ENCODE measurements around the gene PPM1D.

Gene PPM1D

DNA sequence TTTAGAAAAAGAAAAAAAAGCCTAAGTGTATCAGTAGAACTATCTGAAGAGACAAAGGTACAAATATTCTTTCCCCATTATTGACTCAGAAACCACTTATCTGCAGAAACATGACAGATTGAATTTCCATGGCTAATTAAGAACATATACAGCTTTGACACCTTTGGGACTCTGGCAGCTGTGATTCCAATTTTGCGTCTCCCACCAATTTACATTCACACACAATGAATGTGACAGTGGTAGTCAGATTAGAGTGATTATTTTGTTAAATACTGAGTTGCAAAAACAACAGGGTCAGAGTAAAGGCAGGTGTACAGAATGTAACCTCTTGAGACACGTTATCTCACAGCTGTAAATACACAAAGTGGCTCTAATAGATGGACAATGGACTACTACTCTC lies 5.3 kb upstream of the PPM1D start:
- H3K27ac ChIP-seq (ENCODE audit: low read depth, low read length): no peak overlapping the region
- H3F3A ChIP-seq (ENCODE audit: insufficient read depth): no peaks in the 10 kb centered on the region
- H2AFZ ChIP-seq (ENCODE audit: low read depth, low read length, severe bottlenecking): no peak overlapping the region
- H3K9me3 ChIP-seq (ENCODE audit: insufficient read depth, low read length): no peaks in the 10 kb centered on the region
- no peaks in the 10 kb centered on the region for H3K79me2 ChIP-seq (ENCODE audit: insufficient read depth, low read length)
- H4K20me1 ChIP-seq (ENCODE audit: low read depth, low read length): no peaks in the 10 kb centered on the region
- no peak overlapping the region for H3K4me2 ChIP-seq (ENCODE audit: low read depth, low read length, poor library complexity, severe bottlenecking)
- no peaks in the 10 kb centered on the region for H3K27me3 ChIP-seq (ENCODE audit: low read length)
- H3K4me3 ChIP-seq (ENCODE audit: insufficient read depth, low read length, poor library complexity, severe bottlenecking): no peak overlapping the region
- H3K36me3 ChIP-seq (ENCODE audit: low read length): no peaks in the 10 kb centered on the region
- no peaks in the 10 kb centered on the region for H3K9me2 ChIP-seq (replicated peaks; ENCODE audit: insufficient read depth, low read length)
- no peak overlapping the region for H3K9ac ChIP-seq (ENCODE audit: low read length)
- TF ChIP-seq EZH2phosphoT487 (conservative IDR thresholded peaks at IDR 0.05; ENCODE audit: low read length): no peak
- TF ChIP-seq, protein P1, sequence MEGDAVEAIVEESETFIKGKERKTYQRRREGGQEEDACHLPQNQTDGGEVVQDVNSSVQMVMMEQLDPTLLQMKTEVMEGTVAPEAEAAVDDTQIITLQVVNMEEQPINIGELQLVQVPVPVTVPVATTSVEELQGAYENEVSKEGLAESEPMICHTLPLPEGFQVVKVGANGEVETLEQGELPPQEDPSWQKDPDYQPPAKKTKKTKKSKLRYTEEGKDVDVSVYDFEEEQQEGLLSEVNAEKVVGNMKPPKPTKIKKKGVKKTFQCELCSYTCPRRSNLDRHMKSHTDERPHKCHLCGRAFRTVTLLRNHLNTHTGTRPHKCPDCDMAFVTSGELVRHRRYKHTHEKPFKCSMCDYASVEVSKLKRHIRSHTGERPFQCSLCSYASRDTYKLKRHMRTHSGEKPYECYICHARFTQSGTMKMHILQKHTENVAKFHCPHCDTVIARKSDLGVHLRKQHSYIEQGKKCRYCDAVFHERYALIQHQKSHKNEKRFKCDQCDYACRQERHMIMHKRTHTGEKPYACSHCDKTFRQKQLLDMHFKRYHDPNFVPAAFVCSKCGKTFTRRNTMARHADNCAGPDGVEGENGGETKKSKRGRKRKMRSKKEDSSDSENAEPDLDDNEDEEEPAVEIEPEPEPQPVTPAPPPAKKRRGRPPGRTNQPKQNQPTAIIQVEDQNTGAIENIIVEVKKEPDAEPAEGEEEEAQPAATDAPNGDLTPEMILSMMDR (IDR thresholded peaks at IDR 0.05; ENCODE audit: insufficient read depth, low read length, poor library complexity, severe bottlenecking): no peak

DNA sequence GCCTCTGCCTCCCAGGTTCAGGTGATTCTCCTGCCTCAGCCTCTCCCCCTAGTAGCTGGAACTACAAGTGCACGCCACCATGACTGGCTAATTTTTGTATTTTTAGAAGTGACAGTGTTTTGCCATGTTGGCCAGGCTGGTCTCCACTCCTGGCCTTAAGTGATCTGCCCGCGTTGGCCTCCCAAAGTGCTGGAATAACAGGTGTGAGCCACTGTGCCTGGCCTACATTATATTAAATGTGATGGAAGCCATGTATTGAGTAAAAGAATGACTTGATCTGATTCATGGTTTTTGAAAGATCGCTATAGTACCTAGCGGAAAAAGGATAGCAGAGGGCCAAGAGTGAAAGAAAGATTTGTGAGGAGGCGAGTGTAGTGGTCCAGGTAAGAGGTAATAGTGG lies 2.7 kb upstream of the PPM1D start:
- Histone ChIP-seq H2AFZ (ENCODE audit: low read depth, low read length, severe bottlenecking) (no peak overlapping the region), H3K27ac (ENCODE audit: low read depth, low read length) (no peak overlapping the region), H3K27me3 (ENCODE audit: low read length) (no peaks in the 10 kb centered on the region), H3K36me3 (ENCODE audit: low read length) (no peaks in the 10 kb centered on the region), H3K9ac (ENCODE audit: low read length) (no peak overlapping the region), H3K9me3 (ENCODE audit: insufficient read depth, low read length) (no peaks in the 10 kb centered on the region), H3K4me3 (ENCODE audit: insufficient read depth, low read length, poor library complexity, severe bottlenecking) (no peak overlapping the region), H3K9me2 (replicated peaks; ENCODE audit: insufficient read depth, low read length) (no peaks in the 10 kb centered on the region), H3F3A (ENCODE audit: insufficient read depth) (0 out of 2 replicates have a peak, but pooled peaks cover 6% of the 10 kb centered on the region), H3K79me2 (ENCODE audit: insufficient read depth, low read length) (peaks cover 22% of the 10 kb centered on the region), H4K20me1 (ENCODE audit: low read depth, low read length) (peaks cover 3% of the 10 kb centered on the region; the same call in 1 of the 2 replicates), H3K4me2 (ENCODE audit: low read depth, low read length, poor library complexity, severe bottlenecking) (no peak overlapping the region)
- no peak for TF ChIP-seq EZH2phosphoT487 (conservative IDR thresholded peaks at IDR 0.05; ENCODE audit: low read length)

DNA sequence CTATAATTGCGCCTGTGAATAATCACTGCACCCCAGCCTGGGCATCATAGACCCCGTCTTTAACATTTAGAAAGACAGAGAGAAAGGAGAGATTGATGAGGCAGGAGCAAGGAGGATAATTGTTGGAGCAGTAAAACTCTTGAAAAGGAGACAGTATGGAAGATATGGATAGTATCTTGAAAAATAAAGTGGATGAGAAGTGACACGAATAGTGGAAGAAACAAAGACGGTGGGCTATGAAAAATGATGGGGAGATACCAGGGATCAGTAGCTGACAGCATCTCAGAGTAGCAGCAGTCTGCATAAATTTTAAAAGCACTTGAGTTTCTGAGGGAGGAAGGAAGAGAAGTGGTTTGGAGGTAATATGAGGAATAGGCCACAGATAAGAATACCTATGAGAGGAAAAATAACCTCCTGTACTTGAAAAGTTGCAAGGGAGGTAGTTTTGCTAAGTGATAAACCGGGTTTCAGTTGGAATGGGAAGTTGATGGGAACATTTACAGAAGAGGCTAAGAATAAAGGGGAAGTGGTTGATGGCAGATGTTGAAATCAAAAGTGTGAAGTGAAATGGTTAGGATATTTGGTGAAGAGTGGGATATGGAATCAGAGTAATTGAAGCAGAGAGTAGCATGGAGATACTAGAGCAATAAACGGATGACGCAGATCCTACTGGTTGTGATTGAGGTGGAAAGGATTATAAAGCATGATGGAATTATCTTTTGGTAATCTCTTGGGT lies 1.8 kb upstream of the PPM1D start:
- Histone ChIP-seq H3K9me2 (replicated peaks; ENCODE audit: insufficient read depth, low read length) (no peaks in the 10 kb centered on the region), H3K9ac (ENCODE audit: low read length) (no peak overlapping the region), H3F3A (ENCODE audit: insufficient read depth) (0 out of 2 replicates have a peak, but pooled peaks cover 6% of the 10 kb centered on the region), H3K79me2 (ENCODE audit: insufficient read depth, low read length) (peaks cover 31% of the 10 kb centered on the region), H3K27me3 (ENCODE audit: low read length) (no peaks in the 10 kb centered on the region), H2AFZ (ENCODE audit: low read depth, low read length, severe bottlenecking) (no peak overlapping the region), H3K27ac (ENCODE audit: low read depth, low read length) (no peak overlapping the region), H4K20me1 (ENCODE audit: low read depth, low read length) (peaks cover 3% of the 10 kb centered on the region; the same call in 1 of the 2 replicates), H3K4me3 (ENCODE audit: insufficient read depth, low read length, poor library complexity, severe bottlenecking) (no peak overlapping the region), H3K9me3 (ENCODE audit: insufficient read depth, low read length) (no peaks in the 10 kb centered on the region), H3K36me3 (ENCODE audit: low read length) (no peaks in the 10 kb centered on the region), H3K4me2 (ENCODE audit: low read depth, low read length, poor library complexity, severe bottlenecking) (no peak overlapping the region)
- no peak for TF ChIP-seq EZH2phosphoT487 (conservative IDR thresholded peaks at IDR 0.05; ENCODE audit: low read length)
- TF ChIP-seq, protein P1 (IDR thresholded peaks at IDR 0.05; ENCODE audit: insufficient read depth, low read length, poor library complexity, severe bottlenecking): no peak

DNA sequence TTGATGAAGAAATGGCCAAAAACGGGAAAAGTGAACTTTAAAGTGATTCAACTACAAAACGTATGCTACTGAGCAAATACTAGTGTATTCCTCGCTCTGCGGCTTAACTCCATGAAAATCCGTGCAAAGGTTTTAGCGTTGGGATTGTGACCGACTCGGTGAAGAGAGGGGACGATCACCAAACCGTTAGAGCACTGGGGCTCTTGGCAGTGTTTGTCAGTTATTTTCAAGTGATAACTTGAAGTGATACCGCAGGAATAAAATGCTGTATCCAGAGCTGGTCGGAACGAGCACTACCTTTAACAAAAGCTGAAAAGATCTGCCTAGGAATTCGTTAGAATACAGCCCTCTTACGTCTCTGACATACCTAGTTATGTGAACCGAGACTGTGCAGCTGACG lies 773 bp upstream of the PPM1D start:
- H3K9me2 ChIP-seq (replicated peaks; ENCODE audit: insufficient read depth, low read length): no peaks in the 10 kb centered on the region
- H4K20me1 ChIP-seq (ENCODE audit: low read depth, low read length): peaks cover 3% of the 10 kb centered on the region; the same call in 1 of the 2 replicates
- peak overlapping the region; percentile 80 for H3K27ac ChIP-seq (ENCODE audit: low read depth, low read length)
- H3F3A ChIP-seq (ENCODE audit: insufficient read depth): 0 out of 2 replicates have a peak, but pooled peaks cover 6% of the 10 kb centered on the region
- no peak for TF ChIP-seq EZH2phosphoT487 (conservative IDR thresholded peaks at IDR 0.05; ENCODE audit: low read length)
- TF ChIP-seq, protein P1 (IDR thresholded peaks at IDR 0.05; ENCODE audit: insufficient read depth, low read length, poor library complexity, severe bottlenecking): no peak
- peak overlapping the region; percentile 75 for H3K4me2 ChIP-seq (ENCODE audit: low read depth, low read length, poor library complexity, severe bottlenecking)
- H3K36me3 ChIP-seq (ENCODE audit: low read length): no peaks in the 10 kb centered on the region
- peak overlapping the region; percentile 74 for H3K4me3 ChIP-seq (ENCODE audit: insufficient read depth, low read length, poor library complexity, severe bottlenecking)
- H3K79me2 ChIP-seq (ENCODE audit: insufficient read depth, low read length): peaks cover 42% of the 10 kb centered on the region
- peak overlapping the region; percentile 94 for H2AFZ ChIP-seq (ENCODE audit: low read depth, low read length, severe bottlenecking)
- no peaks in the 10 kb centered on the region for H3K27me3 ChIP-seq (ENCODE audit: low read length)
- H3K9me3 ChIP-seq (ENCODE audit: insufficient read depth, low read length): no peaks in the 10 kb centered on the region
- H3K9ac ChIP-seq (ENCODE audit: low read length): peak overlapping the region; percentile 93
